Measurements from ENCODE around the gene AURKAIP1. TPM values are rescaled to one million over a fixed set of nuclear protein-coding genes. Genes with fewer than 3 reads are reported as not detected.

The AURKAIP1 gene
- total RNA-seq, 1 donor from 2014 or later = 46.9 TPM

- DNase-seq (ENCODE audit: low spot score) = no peak
Measured at GRCh38 chr1:1361233-1361981, 13.6 kb downstream of the AURKAIP1 start.

DNA sequence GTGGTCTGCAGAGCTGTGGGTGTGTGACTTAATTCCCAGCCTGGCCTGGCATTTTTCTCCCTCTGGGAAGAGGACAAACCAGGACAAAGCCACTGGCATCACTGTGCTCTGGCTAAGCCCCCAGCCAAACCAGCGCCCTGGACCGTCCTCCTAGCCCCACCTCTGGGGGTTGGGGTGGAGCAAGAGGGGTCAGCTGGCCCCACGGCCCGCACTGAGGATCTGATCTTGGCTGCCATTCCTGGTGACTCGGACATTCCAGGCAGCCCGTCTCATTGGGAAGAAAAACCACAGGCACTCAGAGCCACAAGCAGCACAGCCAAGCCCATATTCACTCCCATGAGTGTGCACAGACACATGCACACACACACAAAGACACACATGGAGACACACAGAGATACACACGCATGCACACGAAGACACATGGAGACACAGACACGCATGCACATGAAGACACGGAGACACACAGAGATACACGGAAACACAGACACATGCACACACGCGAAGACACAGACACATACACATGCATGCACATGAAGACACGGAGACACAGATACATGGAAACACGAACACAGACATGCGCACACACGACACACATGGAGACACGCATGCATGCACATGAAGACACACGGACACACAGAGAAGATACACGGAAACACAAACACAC is 14.4 kb downstream of the AURKAIP1 start:
- peak; percentile 95 for DNase-seq (ENCODE audit: low spot score)

- DNase-seq (ENCODE audit: low spot score) = peak; percentile 74
Measured at GRCh38 chr1:1359664-1360468, 15.1 kb downstream of the AURKAIP1 start.

DNA sequence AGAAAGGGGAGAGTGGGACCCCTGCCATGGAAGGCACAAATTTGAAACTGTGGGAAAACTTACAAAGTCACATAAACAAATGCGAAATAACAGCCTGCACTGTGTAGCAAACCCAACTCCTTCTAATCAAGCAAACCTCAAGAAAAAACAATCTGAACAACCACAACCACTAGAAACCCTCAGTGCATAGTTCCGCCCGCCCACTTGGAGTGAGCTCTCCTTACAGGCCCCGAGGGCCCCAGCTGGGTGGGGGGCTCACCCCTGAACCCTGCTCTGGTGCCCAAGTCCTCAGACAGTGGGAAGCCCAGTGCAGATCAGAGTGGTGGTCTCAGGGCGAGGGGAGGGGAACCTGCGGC is 15.7 kb downstream of the AURKAIP1 start:
- peak; percentile 48 for DNase-seq (ENCODE audit: low spot score)

- DNase-seq (ENCODE audit: low spot score) = peak; percentile 97
Measured at GRCh38 chr1:1358433-1359271, 16.4 kb downstream of the AURKAIP1 start, which contains the start of gene MXRA8. Gene MXRA8 (minus strand): TSS chr1:1358555. CDS start chr1:1358504, 51 bp downstream.

DNA sequence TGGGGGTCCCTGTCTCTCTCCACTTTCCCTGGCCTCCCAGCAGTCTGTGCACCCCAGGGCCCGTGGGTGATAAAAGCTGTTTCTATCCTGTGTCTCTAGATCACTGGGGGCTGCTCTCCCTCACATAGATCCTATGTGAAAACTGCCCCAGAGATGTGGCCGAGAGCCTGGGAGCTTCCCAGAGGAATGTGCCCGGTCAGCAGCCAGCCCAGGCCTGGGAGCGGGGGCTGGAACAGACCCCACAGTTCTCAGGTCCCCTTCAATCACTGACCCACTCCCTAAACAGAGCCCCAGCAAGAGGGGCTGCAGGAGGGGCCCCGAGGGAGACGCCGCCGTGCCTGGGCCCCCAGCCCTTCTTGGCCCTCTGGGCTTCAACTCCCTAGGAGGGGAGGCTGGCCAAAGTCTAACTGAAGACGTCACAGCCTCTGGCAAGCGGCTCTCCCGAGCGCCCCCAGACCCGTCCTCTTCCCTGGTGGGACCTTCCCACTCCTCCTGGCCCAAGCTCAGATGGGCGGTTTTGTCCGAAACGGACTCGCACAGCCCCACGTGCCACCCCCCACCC is 17.1 kb downstream of the AURKAIP1 start:
- DNase-seq (ENCODE audit: low spot score) = peak; percentile 45

DNA sequence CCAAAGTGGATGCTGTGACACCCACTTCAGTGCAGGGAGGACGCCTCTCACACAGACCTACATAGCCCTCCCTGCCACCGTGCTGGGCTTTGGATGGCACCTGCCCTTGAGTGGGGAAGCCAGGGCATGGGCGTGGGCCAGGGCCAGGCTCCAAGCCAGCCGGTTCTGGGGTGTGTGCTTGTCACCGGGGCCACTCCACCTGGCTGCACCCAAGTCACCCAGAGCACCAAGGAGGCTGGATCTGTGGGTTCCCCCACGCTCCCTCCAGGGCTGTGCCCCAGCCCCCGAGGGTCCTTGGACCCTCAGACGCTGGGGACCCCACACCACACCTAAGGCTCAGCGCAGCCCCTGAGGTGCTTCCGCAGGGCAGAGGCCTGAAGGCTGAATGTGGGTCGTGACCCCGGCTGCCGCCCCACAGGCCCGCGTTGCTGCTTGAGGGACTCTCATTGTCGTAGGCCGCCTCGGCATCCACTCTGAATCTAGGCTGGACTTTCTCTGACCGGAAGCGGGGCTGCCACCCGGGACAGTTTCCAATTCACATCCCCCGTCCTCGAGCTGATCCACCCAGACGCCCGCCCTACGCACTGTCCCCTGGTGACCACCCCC is 18.1 kb downstream of the AURKAIP1 start:
- no peak for DNase-seq (ENCODE audit: low spot score)

DNA sequence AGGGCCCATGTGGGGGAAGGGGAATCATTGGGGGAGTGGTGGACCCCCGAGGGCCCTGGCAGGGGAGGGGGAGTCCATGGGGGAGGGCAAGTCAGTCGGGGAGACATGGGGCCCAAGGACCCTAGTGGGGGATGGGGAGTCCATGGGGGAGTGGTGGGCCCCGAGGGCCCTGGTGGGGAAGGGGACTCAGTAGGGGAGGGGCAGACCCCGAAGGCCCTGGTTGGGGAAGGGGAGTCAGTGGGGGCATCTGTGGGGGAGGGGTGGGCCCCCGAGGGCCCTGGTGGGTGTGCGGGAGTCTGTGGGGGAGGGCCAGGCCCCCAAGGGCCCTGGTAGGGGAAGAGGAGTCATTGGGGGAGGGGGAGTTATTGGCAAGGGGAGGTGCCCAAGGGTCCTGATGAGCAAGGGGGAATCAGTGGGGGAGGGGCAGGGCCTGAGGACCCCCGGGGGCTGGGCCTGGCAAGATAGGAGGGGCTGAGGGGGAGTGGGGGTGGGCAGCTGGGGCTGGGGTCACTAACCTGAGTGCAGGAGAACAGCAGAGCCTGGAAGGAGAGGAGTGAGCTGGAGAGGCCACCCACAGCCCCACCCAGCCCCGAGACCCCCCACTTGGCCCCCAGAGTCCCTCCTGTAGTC is 18.7 kb downstream of the AURKAIP1 start:
- no peak for DNase-seq (ENCODE audit: low spot score)

DNA sequence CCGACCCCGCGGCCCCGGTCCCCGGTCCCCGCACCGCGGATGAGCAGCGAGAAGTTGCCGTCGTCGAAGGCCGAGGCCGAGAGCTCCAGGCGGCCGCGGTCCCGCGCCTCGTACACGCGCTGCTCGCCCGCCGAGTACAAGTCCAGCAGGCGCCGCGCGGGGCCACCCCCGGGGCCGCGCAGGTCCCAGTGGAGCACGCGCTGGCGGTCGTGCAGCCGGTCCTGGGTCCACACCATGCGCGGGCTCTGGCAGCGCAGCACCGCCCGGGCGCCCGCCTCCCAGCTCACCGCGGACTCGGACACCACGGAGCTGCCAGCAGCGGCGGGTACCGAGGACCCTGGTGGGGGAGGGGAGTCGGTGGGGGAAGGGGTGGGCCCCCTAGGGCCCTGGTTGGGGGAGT is 19.6 kb downstream of the AURKAIP1 start:
- no peak for DNase-seq (ENCODE audit: low spot score)

DNA sequence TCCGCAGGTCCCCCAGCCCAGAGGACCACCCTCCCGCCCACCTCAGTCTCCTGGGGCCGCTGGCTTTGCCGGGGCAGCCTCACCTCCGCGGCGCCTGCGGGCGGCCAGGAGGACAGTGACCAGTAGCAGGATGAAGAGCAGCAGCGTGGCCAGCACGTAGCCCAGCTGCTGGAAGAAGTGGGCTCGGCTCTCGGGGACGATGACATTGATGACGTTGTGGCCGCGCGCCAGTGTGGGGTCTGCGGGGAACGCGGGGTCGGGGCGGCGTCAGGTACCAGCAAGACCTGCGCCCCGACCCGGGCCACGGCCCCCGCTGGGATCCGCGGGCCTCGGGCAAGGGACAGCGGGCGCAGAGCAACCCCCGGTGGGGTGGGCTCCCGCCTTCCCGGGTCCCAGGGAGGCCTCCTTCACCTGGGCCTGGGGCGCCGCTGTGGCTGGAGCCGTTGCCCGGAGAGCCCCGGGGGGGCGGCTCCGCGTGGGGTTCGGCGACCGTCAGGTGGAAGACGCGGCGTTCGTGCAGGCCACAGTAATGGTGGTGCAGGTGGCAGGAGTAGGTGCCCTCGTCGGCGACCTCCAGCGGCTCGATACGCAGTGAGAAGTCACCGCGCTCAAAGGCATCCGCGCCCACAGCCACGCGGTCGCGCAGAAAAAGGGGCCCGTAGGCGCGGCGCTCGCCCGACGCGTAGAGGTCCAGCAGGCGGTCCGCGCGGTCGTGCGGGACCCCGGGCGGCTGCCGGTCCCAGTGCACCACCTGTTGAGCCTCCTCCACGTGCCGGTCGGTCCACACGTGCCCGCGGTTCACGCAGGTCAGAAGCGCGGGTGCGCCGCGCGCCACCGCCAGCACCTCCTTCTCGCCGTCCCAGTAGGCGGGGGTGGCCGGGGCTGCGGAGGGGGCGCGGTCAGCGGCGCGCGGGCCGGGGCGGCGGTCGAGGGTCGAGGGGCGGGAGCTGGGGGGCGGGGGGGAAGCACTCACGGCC is 20.4 kb downstream of the AURKAIP1 start:
- DNase-seq (ENCODE audit: low spot score) = no peak

DNA sequence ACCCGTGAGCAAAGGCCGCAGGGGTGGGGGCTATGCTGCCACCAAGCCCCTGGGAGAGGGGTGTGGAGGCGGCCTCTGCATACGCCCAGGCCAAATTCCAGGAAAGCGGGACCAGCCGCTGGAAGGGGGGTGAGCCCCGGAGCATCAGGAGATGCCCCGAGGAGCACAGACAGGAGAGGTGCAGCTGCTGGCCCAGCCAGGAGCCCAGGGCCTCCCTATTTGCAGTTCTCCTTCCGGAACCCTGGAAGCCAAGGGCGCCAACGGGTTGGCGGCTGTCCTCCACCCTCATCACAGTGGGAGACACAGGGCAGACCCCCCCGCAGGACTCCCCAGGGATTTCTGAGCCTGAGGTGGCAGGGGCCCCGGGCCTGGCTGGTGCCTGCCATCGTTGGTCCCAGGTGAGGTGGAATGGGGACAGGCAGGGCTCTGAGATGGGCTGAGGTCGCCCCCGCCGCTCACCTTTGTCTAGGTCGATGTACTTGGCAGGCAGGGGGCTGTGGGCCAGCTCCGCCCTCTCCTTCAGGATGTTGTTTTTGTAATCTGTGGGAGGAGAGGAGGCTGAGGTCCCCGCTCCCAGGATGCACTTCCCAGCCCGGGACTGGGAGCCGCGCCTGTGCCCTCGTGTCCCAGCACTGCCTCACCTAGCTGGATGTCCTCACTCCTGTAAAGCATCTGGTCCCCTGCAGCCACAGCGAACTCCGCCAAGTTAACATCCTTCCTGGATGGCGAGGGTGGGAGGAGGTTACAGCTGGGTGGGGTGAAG is 21.4 kb downstream of the AURKAIP1 start:
- no peak for DNase-seq (ENCODE audit: low spot score)

DNA sequence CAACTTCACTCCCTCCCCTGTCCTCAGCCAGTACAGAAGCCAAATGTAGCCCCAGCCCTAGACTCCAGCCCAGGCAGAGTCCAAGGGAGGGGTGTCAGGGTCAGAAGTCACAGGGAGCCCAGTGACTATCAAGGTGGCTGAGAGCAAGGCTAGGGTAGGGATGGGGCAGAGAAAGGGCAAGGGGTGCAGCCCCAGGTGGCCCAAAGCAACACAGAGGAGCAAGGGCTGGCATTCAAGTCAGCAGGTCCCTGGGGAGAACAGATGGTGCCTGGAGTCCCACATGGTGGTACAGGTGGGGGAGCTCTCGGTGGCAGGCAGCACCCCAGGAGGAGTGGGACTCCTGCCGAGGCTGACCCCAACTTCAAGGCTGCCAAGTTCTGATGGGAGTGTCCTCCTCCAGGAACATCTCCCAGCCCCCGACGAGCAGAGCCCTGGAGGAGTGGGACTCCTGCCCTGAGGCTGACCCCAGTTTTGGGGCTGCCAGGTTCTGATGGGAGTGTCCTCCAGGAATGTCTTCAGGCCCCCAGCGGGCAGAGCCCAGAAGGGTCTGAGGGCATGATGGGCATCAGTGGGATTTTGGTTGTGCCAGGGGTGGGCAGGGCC is 22.1 kb downstream of the AURKAIP1 start:
- DNase-seq (ENCODE audit: low spot score) = no peak

GRCh38 chr1:1351511-1352427 is 23.2 kb downstream of the AURKAIP1 start:
- peak; percentile 52 for DNase-seq (ENCODE audit: low spot score)

GRCh38 chr1:1349256-1350012 is 25.6 kb downstream of the AURKAIP1 start, which contains the start of gene DVL1:
Gene DVL1 (minus strand): TSS chr1:1349418. CDS start chr1:1349065, 353 bp downstream.
- peak; percentile 74 for DNase-seq (ENCODE audit: low spot score)

DNA sequence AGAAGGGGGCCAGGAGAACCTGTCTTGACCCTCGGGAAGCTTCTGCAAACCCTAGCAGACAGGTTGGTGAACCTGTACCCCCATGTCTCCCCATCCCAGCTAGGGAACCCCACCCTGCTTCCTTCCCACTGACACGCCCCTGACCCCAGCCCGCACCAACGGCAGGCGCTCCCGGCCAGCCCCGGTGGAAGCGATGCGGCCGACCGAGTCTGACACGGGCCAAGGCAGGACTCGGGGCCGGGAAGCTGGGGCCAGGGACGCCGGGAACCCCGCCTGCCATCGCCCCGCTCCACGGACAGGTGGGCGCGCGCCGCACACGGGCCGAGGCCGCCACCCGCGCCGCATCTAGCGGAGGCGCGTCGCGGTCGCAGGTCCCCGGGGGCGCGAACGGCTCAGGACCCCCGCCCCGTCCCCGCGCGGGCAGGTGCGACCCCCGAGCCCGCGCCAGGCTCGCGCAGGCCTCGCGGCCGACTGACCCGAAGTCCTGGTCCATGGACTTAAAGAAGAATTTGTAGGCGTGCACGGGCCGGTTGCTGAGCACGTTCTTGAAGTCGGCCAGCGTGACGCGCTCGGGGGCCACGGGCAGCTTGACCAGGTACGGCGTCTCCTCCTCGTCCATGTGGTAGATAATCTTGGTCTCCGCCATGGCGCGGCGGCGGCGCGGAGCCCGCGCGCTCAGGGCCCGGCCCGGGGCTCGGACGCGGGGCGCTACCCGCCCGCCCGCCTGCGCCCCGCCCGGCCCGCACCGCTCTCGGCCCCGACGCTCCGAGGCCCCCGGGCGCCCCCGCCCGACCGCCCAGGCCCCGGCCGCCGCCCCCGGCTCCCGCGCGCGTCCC is 26.4 kb downstream of the AURKAIP1 start:
- DNase-seq (ENCODE audit: low spot score) = no peak
